NCI-H2081 (cell line): Measurements from ENCODE around the gene WASF3.

ENCODE experiments used
- DNase-seq, 2 experiments: peaks; one replicate each; lab custom pipeline; 2025; lab: John Stamatoyannopoulos, UW

WASF3 gene

GRCh38 chr13:26548205-26548765 lies 9.2 kb upstream of the WASF3 start:
- no peak for DNase-seq

GRCh38 chr13:26549713-26550112 lies 7.8 kb upstream of the WASF3 start:
- no peak for DNase-seq

GRCh38 chr13:26551255-26551860 lies 6.1 kb upstream of the WASF3 start:
- DNase-seq, result no peak

DNA sequence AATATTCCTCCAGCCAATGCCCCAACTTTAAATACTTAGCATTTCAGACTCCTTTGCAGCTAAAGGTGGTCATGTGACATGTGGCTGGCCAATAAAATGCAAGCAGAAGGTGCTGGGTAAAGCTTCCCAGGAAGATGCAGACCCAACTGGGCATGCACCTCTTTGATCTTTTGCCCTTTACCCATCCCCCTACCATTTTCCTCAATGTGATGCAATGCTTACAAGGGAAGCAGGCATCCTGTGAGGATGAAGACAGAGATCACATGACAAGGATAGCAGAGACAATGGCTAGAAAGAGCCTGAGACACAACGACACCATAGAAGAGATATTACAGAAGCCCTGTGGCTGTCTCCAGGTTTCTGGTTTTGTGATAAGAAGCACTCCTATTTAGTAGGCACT lies 2.1 kb upstream of the WASF3 start:
- no peak for DNase-seq

DNA sequence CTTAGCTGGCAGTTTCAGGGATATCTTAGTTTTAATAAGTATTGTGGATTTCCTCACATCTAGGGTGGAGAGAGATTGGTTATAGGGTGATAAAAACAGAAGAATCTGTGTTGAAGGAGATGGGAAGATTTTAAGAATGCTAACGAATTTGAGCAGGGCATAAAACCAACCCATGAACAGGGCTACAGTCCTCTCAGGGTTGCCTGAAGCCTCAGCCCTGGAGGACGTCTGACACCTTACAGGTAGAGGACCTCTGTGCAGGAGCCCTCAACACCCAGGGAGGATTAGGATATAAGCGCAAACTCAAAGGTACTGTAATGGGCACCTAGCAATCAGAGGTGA lies 461 bp upstream of the WASF3 start:
- DNase-seq, result no peak

- no peak for DNase-seq
Measured at GRCh38 chr13:26558074-26558805, 757 bp downstream of the WASF3 start.

- no peak for DNase-seq
Measured at GRCh38 chr13:26558987-26559386, 1.5 kb downstream of the WASF3 start.

GRCh38 chr13:26560456-26560855 lies 3.0 kb downstream of the WASF3 start:
- DNase-seq, result no peak

- DNase-seq, result no peak
Measured at GRCh38 chr13:26561067-26561466, 3.6 kb downstream of the WASF3 start.

DNA sequence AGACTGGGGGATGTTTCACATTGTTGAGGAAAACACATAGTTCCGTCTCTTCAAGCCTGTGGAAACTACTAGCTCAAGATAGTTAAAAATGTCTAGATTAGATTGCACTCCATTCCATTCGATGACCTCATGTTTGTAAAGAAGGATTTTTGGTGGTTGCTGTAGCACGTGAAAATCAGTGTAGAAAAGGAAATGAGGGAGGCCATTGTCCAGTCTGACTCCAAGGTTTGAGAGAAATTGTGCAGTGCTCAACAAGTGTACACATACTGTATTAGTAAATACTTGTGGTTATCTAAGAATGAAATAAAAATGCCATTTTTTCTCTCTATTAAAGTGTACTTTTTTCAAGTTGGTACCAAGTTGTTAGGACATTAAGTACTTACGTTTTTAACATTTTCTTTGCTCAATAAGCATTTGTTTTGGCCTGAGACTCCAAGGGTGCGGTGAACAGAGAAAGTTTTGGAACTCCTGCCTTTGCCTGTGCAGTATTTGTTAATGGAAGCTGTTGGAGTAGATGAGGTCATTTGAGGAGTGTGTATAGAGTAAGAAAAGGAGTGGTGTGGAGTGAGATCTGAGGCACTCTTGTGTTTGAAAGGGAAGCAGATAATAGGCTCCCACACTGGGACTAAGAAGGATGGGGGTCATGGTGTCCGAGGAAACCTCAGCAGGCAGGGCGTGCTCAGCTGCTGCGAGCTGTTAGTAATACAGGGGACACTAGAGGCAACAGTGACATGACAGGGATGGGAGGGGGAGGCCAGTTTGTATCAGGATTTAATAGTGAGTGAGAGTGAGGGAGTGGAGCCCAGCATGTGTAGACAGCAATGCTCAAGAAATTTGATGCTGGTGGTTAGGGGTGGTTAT lies 4.4 kb downstream of the WASF3 start:
- no peak for DNase-seq

DNA sequence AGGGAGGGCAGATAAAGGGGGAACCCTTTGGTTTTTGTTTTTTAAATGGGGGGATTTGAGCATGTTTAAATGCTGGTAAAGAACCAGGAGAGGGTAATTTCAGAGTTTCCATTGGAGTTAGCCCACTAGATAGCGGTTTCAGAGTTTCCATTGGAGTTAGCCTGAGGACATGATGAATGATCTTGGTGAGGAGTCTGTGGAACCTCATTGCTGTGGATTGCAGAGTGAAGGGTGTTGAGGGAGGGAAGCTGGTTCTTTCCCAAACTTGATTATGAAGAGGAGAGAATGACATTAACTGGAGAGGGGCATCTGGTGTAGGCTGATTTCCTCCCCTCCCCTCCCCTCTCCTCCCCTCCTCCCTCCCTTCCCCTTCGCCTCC lies 5.0 kb downstream of the WASF3 start:
- DNase-seq, result no peak

- DNase-seq, result no peak
Measured at GRCh38 chr13:26563713-26564112, 6.2 kb downstream of the WASF3 start.

DNA sequence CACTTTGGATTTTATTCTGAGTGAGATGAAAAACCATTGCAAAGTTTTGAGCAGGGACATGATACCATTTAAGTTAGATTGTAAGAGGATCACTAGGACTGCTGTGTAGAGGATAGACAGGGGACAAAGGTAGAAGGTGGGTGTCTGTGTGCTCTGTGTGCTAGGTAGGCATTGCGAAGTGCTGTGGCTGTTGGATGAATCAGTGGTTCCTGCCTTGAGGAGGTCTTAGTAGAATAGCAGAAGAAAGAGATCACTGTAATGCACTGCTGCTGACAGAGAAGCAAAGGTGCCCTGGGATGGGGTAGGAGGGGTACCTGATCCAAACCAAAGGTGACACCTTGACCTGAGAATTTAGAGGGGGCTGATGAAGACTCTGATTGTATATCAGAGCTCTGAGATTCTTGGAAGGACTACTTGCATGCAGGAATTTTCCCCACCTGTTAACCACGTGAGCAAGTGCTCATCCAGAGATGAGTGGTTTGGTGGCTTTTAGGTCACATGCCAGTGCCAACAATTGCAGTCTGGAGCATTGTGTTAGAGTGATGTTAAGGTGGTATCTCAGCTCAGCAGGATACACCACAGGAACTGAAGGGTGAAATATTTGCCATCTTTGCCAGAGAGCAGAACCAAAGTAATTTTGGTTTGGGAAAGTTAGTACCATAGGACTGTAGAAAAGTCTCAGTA lies 10.8 kb downstream of the WASF3 start:
- no peak for DNase-seq

- no peak for DNase-seq
Measured at GRCh38 chr13:26571518-26571917, 14.0 kb downstream of the WASF3 start.

- no peak for DNase-seq
Measured at GRCh38 chr13:26575244-26575643, 17.8 kb downstream of the WASF3 start.

- DNase-seq, result no peak
Measured at GRCh38 chr13:26579580-26579979, 22.1 kb downstream of the WASF3 start.

DNA sequence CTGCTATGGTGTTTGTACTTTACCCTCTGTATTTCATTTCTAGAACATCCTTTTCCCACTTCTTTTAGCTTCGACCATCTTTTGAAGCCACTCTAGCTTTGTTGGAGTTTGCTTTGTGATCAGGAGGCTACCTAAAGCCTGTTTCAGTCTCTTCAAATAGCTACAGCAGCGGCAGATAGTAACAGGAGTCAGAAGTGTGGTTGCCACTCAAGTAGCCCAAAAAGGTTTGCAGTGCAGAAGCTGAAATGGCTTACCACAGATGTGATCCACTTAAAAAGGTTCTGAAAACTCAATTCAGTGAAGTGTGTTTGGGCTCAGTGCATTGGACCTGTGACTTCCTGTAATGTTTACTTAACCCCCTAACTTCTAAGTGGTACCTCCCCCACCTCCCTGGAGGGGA lies 26.2 kb downstream of the WASF3 start:
- DNase-seq, result no peak

DNA sequence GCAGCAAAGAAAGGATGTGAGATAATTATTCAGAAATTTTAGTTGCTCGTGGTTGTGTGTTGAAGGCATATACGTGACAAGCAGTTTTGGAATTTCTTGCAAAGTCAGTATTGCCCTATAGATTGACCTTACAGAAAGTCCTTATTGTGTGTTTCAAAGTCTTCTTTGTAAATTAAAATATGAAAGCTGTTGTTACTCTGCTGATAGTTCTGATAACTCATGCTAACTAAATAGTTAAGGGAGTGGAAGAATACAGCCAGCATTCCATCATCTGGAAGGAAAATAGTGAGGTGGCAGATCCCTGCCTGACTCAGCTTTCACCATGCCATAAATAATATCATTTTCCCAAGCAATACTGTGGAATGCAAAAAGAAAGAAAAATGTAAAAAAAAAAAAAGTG lies 27.2 kb downstream of the WASF3 start:
- no peak for DNase-seq

DNA sequence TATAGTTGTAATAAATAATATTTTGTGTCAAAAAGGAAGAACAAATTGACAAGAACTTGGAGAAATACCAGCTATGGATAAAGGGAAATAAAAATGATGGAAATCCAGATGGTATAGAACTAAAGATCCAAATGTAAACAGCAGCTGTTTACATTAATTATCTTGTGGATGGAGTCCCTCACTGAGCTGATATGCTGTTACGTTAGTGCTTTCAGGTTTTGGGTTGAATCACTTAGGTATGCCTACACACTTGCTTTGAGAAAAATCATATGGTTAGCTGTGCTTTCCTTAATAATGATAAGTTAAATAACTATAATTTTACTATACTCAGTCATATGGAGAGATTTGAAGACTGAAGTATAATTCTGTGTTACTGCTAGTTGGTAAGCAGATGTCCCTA lies 27.7 kb downstream of the WASF3 start:
- peak in 1 of 2 experiments; percentile 20 for DNase-seq

DNA sequence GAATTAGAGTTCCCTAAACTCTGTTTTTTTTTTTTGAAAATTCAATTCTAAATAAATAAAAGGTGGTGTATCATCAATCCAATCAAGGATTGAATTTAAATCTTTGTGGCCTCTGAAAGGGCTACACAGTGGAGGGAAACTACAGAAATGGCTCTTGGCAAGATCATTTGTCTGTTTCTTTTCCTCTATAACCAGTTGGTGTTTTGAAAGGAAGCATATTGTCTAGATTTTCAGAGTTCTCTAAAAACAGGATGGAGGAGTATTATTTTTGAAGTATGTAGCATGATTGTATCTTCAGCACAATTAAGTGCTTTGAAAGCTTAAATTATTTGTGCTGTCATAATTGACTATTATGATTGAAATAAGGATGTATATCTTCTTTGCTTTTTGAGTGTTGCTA lies 29.8 kb downstream of the WASF3 start:
- no peak for DNase-seq

DNA sequence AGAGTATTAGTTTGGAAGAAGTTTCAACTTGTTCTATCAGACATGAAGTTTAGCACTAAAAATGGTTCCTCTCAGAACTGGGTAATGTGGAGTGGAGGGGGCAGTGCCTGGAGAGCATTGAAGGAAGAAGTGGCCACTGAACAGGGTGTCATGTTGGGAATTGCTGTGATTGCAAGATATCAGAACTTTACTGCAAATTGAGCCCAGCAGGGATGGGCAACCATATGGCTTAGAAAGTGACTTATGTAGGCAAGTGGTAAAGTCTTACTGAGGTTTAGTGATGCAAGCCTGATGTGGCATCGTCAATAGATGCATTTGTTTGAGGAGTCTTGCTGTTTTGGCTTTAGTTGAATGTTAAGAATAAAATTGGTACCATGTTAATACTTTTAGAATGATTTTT lies 31.7 kb downstream of the WASF3 start:
- DNase-seq, result no peak

DNA sequence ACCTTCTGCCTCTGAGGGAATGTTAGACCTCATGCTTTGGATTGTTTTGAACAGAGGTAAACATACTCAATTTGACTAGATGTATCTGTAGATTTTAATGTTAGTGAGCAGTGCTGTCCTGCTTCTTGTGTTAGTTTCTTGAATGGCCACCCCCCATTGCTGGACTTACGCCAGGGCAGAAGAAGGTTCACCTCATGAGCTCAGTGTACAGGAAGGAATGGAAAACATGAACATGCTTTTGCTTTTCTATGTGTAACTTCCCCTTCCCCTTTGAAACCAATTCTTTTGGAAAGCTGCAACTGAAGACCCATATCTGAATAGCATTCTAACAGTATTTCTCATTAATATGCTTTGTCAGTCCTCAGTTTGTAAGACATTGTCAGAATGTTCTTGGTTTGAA lies 32.3 kb downstream of the WASF3 start:
- DNase-seq, result no peak
